ENCODE data around the gene TMEM132A.

- TF ChIP-seq CTCF (IDR thresholded peaks at IDR 0.05; ENCODE audit: borderline replicate concordance, extremely low read depth, low read length, poor library complexity, severe bottlenecking) (no peak), EZH2 (IDR thresholded peaks at IDR 0.05; ENCODE audit: borderline replicate concordance, low read depth, low read length, severe bottlenecking) (no peak)
Observed at GRCh38 chr11:60921777-60922335, 2.4 kb upstream of the TMEM132A start.

Data from DND-41 (cell line).